Adrenal gland (tissue), 19 donors: Measurements from ENCODE around the gene NIPSNAP3A. TPM values are rescaled to one million over a fixed set of nuclear protein-coding genes. Genes with fewer than 3 reads are reported as not detected.
"Not testable (repeated sequence)": the region's sequence is repeated elsewhere in the genome, so short reads cannot be mapped to it uniquely, and the experiment has no call there.

Experiments
- DNase-seq, 7 donors: peaks; one replicate each; pipeline ENCODE4 v3.0.0-alpha.2; 2019 to 2020
- H3K27ac ChIP-seq, 5 donors: fragments of 200-600 bp; sonication (generic) in 4 of 5; 1 replicate in 3 of 5; 2 replicates in 2 of 5; pipeline versions ENCODE4 v1.5.1 to v1.8.0; 2016 to 2020; ENCODE audit warnings: mild to moderate bottlenecking in 1 of 5
- H3K27me3 ChIP-seq: fragments of 200-600 bp; 2 replicates; pipeline ENCODE4 v1.8.0; 2021
- H3K36me3 ChIP-seq, 2 donors: fragments of 200-600 bp; replicated peaks in 1 of 2; 1 replicate in 1 of 2; 2 replicates in 1 of 2; pipeline versions ENCODE4 v1.5.1 to v1.8.0; 2018 to 2022
- H3K4me1 ChIP-seq, 2 donors: fragments of 200-600 bp; replicated peaks in 1 of 2; 1 replicate in 1 of 2; 2 replicates in 1 of 2; pipeline versions ENCODE4 v1.5.1 to v1.8.0; 2018 to 2021
- H3K4me3 ChIP-seq, 4 donors: fragments of 200-600 bp; sonication (generic) in 3 of 4; one replicate each; pipeline ENCODE4 v1.5.1; 2016 to 2018
- H3K9me3 ChIP-seq, 3 donors: fragments of 200-600 bp; sonication (generic) in 1 of 3; replicated peaks in 1 of 3; 1 replicate in 2 of 3; 2 replicates in 1 of 3; pipeline versions ENCODE4 v1.5.1 to v1.8.0; 2016 to 2021
- POLR2A ChIP-seq, 2 donors: fragments of 450-650 bp; IDR thresholded peaks; one replicate each; pipeline ENCODE4 v1.6.1; 2017; ENCODE audit warnings: antibody characterized with exemption in 2 of 2, mild to moderate bottlenecking in 2 of 2, moderate library complexity in 1 of 2
- WGBS, 4 donors: extraction: QIAGEN DNeasy Blood & Tissue Kit in 2 of 4; methylation state at CpG; one replicate each; pipeline versions ENCODE4 v1.1.5 to v1.1.7; 2013 to 2017; 5-methylcytosine and 5-hydroxymethylcytosine counted together
- intact Hi-C, 2 donors: fragments of 100-400 bp; cut with DNase I; formaldehyde crosslinking; loops; one replicate each; pipeline versions ENCODE4 v1.14.1 to v1.15.0; 2022 to 2023
- long read RNA-seq, 10 donors: library from polyadenylated mRNA in 3 of 10; unstranded in 2 of 10; stranded (forward) in 1 of 10; transcript quantifications; one replicate each; pipeline ENCODE4 v2.0.0 and lab custom pipeline, GENCODE V29; 2021 to 2026
- polyA plus RNA-seq, 3 donors: library from polyadenylated mRNA; stranded (reverse); fragments of 200-250 nt in 2 of 3; fragments of 350-450 nt in 1 of 3; fragmentation: Illumina TruSeq in 1 of 3; extraction: RNeasy Lipid Tissue Mini Kit (QIAGEN cat#74804) in 1 of 3; gene quantifications; one replicate each; pipeline ENCODE4 v1.2.3, GENCODE V29; 2013 to 2014
- total RNA-seq, 9 donors: library from RNA; depleted of rRNA in 4 of 9; stranded (reverse); fragments of >200 nt in 4 of 9; fragments of 120-200 nt in 1 of 9; fragmentation: NEBNext Ultra II Directional in 1 of 9; extraction: Animal tissue kit (Norgen Biotek cat#: 25700) in 1 of 9; gene quantifications; one replicate each; pipeline versions ENCODE4 v1.1.0 to v1.2.4, GENCODE V29; 2013 to 2023
- TF ChIP-seq, protein P1 (sequence below), 6 experiments: fragments of 450-650 bp in 4 of 6; fragments of 200-600 bp in 2 of 6; sonication (generic) in 1 of 6; IDR thresholded peaks; 1 replicate in 5 of 6; 2 replicates in 1 of 6; pipeline versions ENCODE4 v1.5.1 to v1.8.0; 2016 to 2021; ENCODE audit warnings: antibody characterized with exemption in 6 of 6, mild to moderate bottlenecking in 2 of 6, moderate library complexity in 1 of 6
- donor health status: healthy with polysubstance abuse.
- donor health status: Bipolar disorder and iron deficiency.
- donor health status: DM: yes; HTN: yes; CAD: no.
- donor health status: DM: no; HTN: no; CAD: no.
- donor health status: DM: no; HTN: no; CAD: no.
- donor health status: DM: yes; HTN: yes; CAD: no.

Gene NIPSNAP3A
- 100 to 1,000 TPM in 1 of 9 donors, 10 to 100 TPM in 8; 32.3 to 164 (median 45.7) TPM for total RNA-seq
- polyA plus RNA-seq: 10 to 100 TPM; 18.3 to 49.2 (median 34.1) TPM
- long read RNA-seq, donor 1, transcript NIPSNAP3A-201 (6 exons, 1,633 nt): major isoform, 132 of 248 reads
- long read RNA-seq, donor 1, partial matches to known transcripts: 116 of 248 reads
- long read RNA-seq, donor 1, other reads (novel, unspliced or antisense): 0 of 248 reads
- long read RNA-seq, donor 2, transcript NIPSNAP3A-201 (6 exons, 1,633 nt): major isoform, 71 of 188 reads
- long read RNA-seq, donor 2, partial matches to known transcripts: 117 of 188 reads
- long read RNA-seq, donor 2, other reads (novel, unspliced or antisense): 0 of 188 reads
- long read RNA-seq, donor 3, transcript NIPSNAP3A-201 (6 exons, 1,633 nt): major isoform, 75 of 138 reads
- long read RNA-seq, donor 3, partial matches to known transcripts: 63 of 138 reads
- long read RNA-seq, donor 3, other reads (novel, unspliced or antisense): 0 of 138 reads
- long read RNA-seq, donor 4, transcript NIPSNAP3A-201 (6 exons, 1,633 nt): major isoform, 57 of 68 reads
- long read RNA-seq, donor 4, partial matches to known transcripts: 10 of 68 reads
- long read RNA-seq, donor 4, other reads (novel, unspliced or antisense): 1 of 68 reads
- long read RNA-seq, donor 5, transcript NIPSNAP3A-201 (6 exons, 1,633 nt): major isoform, 146 of 151 reads
- long read RNA-seq, donor 5, partial matches to known transcripts: 0 of 151 reads
- long read RNA-seq, donor 5, other reads (novel, unspliced or antisense): 5 of 151 reads
- long read RNA-seq, donor 6, transcript NIPSNAP3A-201 (6 exons, 1,633 nt): major isoform, 32 of 37 reads
- long read RNA-seq, donor 6, partial matches to known transcripts: 5 of 37 reads
- long read RNA-seq, donor 6, other reads (novel, unspliced or antisense): 0 of 37 reads
- long read RNA-seq, donor 7, transcript NIPSNAP3A-201 (6 exons, 1,633 nt): major isoform, 26 of 59 reads
- long read RNA-seq, donor 7, partial matches to known transcripts: 33 of 59 reads
- long read RNA-seq, donor 7, other reads (novel, unspliced or antisense): 0 of 59 reads
- long read RNA-seq, donor 8, transcript NIPSNAP3A-201 (6 exons, 1,633 nt): major isoform, 139 of 281 reads
- long read RNA-seq, donor 8, partial matches to known transcripts: 142 of 281 reads
- long read RNA-seq, donor 8, other reads (novel, unspliced or antisense): 0 of 281 reads
- long read RNA-seq, donor 9, transcript NIPSNAP3A-201 (6 exons, 1,633 nt): major isoform, 76 of 153 reads
- long read RNA-seq, donor 9, partial matches to known transcripts: 77 of 153 reads
- long read RNA-seq, donor 9, other reads (novel, unspliced or antisense): 0 of 153 reads
- long read RNA-seq, donor 10, transcript NIPSNAP3A-201 (6 exons, 1,633 nt): major isoform, 37 of 62 reads
- long read RNA-seq, donor 10, partial matches to known transcripts: 25 of 62 reads
- long read RNA-seq, donor 10, other reads (novel, unspliced or antisense): 0 of 62 reads

DNA sequence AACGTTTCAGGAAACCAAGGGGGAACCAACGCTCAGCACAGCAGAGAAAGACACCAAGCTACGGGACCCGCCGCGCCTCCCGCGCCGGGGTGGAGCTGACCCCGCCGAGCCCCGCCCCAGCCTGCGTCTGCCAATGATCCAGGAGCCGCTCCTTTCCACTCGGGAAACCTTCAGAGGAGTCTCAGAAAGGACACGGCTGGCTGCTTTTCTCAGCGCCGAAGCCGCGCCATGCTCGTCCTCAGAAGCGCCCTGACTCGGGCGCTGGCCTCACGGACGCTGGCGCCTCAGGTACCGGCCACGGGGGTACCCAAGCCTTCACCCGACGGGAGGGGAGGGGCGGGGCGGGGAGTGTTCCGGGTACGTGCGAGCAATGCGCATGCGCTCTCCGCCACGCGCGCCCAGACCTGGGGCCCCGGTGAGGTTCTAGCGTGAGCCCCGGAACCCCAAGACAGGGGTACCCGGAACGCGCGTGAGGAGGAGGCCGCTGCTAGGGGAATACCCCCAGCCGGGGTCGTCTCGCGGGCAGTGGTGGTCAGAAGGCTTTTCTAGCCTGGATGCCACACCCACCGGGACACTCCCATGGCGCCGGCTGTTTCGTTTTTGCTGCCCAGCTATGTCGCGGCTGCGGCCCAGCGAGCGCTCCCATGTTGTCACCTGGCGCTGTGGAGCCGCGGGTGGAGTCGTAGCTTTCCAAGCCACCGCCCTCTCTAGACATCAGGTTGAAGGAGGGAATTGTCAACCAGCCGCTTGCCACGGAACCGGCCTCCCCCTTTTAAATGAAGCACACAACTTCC is at the start of gene NIPSNAP3A:
TSS of gene NIPSNAP3A (plus strand) at position 119 of the 794 bp plus-strand sequence. CDS start at position 229, 110 bp downstream.
- 0 to 1% (median 0%) methylated on average over 4 to 71 of the region's 71 CpGs for WGBS, 4 donors
- Histone ChIP-seq H3K4me3 (peak within 1 kb of the TSS; percentile 46 to 89 (median 74)), H3K27ac (peak within 1 kb of the TSS; percentile 16 to 97 (median 91)), H3K9me3 (no peaks in the 10 kb centered on the region), H3K27me3 (no peaks in the 10 kb centered on the region), H3K36me3 (peaks cover 0 to 6% of the 10 kb centered on the region in 2 donors), H3K4me1 (peaks cover 5 to 17% of the 10 kb centered on the region in 2 donors)
- peak; percentile 87 to 93 (median 89) for DNase-seq
- intact Hi-C loops: no loop called here
- TF ChIP-seq, protein P1, sequence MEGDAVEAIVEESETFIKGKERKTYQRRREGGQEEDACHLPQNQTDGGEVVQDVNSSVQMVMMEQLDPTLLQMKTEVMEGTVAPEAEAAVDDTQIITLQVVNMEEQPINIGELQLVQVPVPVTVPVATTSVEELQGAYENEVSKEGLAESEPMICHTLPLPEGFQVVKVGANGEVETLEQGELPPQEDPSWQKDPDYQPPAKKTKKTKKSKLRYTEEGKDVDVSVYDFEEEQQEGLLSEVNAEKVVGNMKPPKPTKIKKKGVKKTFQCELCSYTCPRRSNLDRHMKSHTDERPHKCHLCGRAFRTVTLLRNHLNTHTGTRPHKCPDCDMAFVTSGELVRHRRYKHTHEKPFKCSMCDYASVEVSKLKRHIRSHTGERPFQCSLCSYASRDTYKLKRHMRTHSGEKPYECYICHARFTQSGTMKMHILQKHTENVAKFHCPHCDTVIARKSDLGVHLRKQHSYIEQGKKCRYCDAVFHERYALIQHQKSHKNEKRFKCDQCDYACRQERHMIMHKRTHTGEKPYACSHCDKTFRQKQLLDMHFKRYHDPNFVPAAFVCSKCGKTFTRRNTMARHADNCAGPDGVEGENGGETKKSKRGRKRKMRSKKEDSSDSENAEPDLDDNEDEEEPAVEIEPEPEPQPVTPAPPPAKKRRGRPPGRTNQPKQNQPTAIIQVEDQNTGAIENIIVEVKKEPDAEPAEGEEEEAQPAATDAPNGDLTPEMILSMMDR (IDR thresholded peaks at IDR 0.05): no peak
- TF ChIP-seq POLR2A (IDR thresholded peaks at IDR 0.05): peak; percentile 15 to 72

DNA sequence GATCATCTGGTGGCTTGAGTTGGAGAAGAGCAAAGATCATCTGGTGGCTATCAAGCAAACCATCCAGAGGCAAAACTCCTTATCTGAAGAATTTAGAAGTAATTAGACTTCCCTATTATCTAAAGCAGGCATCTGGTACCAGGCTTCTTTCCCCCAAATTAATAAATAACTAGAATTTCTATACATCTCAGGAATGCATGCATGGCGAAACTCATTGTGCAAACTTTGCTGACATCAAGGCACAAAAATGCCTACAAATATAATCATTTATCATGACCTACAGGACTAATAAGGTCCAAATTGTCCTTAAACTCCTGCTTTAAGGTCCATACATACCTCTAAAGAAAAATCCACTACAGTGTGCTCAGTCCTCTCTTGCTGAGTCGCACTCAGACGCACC is 47.2 kb upstream of the NIPSNAP3A start:
- intact Hi-C loops: no loop called here
- H3K36me3 ChIP-seq: no peaks in the 10 kb centered on the region
- DNase-seq: no peak
- no peaks in the 10 kb centered on the region for H3K9me3 ChIP-seq
- WGBS, 4 donors: 88 to 93% (median 91%) methylated on average over 3 of the region's 3 CpGs
- no peaks in the 10 kb centered on the region for H3K4me1 ChIP-seq
- H3K27ac ChIP-seq: no peak overlapping the region
- H3K4me3 ChIP-seq: no peak overlapping the region
- no peaks in the 10 kb centered on the region for H3K27me3 ChIP-seq
- TF ChIP-seq POLR2A (IDR thresholded peaks at IDR 0.05): no peak
- TF ChIP-seq, protein P1 (IDR thresholded peaks at IDR 0.05): no peak

DNA sequence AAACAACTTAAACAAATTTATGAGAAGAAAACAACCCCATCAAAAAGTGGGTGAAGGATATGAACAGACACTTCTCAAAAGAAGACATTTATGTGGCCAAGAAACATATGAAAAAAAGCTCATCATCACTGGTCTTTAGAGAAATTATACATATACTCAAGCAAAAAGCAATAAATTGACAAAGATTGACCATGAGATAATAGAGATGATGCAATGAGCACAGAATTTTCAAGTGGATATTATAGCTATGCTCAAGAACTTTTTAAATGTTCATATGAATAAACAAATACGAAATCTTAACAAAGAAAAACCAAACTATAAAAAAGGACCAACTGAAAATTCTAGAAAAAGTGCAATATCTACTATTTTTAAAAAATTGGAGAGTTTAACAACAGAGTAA is 38.7 kb upstream of the NIPSNAP3A start:
- H3K36me3 ChIP-seq, H3K27me3 ChIP-seq, H3K27ac ChIP-seq, H3K9me3 ChIP-seq, H3K4me1 ChIP-seq, intact Hi-C loops, H3K4me3 ChIP-seq, DNase-seq: not testable (repeated sequence)
- 59 to 86% (median 72%) methylated on average over 1 of the region's 1 CpG for WGBS, 4 donors

DNA sequence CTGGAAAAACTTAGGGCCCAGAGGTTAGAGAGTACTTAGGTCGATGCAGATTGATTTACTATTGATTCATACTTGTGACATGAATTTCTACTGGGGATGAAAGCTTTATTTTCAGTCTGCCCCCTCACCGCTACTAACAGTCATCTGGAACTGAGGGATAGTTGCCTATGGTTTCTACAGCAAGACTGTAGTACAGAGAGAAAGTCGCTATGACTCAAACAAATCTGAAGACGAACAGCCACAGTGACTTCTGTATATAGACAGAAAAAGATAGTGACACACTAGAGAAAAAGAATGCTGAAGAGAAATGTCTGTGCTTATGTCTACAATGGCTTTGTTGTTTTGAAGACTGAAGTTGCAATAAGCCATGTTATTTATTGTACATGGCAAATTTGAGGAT is 35.9 kb upstream of the NIPSNAP3A start:
- DNase-seq: no peak
- Histone ChIP-seq H3K9me3 (no peaks in the 10 kb centered on the region), H3K27ac (no peak overlapping the region), H3K4me3 (no peak overlapping the region), H3K4me1 (no peaks in the 10 kb centered on the region), H3K27me3 (no peaks in the 10 kb centered on the region), H3K36me3 (no peaks in the 10 kb centered on the region)
- WGBS, 4 donors: 87 to 95% (median 89%) methylated on average over 4 of the region's 4 CpGs
- intact Hi-C loops: no loop called here
- TF ChIP-seq, protein P1 (IDR thresholded peaks at IDR 0.05): no peak
- TF ChIP-seq POLR2A (IDR thresholded peaks at IDR 0.05): no peak
